Subcutaneous adipose tissue (tissue), 4 donors: ENCODE data around the gene PSMB4. TPM values are rescaled to one million over a fixed set of nuclear protein-coding genes. Genes with fewer than 3 reads are reported as not detected.

Experiments
- CTCF ChIP-seq: fragments of 450-650 bp; IDR thresholded peaks from one replicate; pipeline ENCODE4 v1.5.1; 2016; ENCODE audit warnings: low read depth, mild to moderate bottlenecking, control low read depth, antibody characterized with exemption, moderate library complexity
- total RNA-seq, 4 donors: library from RNA; depleted of rRNA; stranded (reverse); fragments of >200 nt; gene quantifications; one replicate each; pipeline ENCODE4 v1.1.0, GENCODE V29; 2016

PSMB4 gene
- total RNA-seq, 4 donors from 2014 or later = 197 to 298 (median 246) TPM

- no peak for TF ChIP-seq CTCF
These were observed 31.5 kb upstream of the PSMB4 start for GRCh38 chr1:151367658-151368392.

GRCh38 chr1:151368393-151369301 lies 30.7 kb upstream of the PSMB4 start:
- TF ChIP-seq CTCF = no peak

GRCh38 chr1:151369302-151369610 lies 30.1 kb upstream of the PSMB4 start:
- TF ChIP-seq CTCF = no peak

GRCh38 chr1:151369621-151370048 lies 29.7 kb upstream of the PSMB4 start:
- TF ChIP-seq CTCF = no peak

GRCh38 chr1:151370211-151370911 lies 29.0 kb upstream of the PSMB4 start:
- TF ChIP-seq CTCF = no peak

GRCh38 chr1:151371370-151372057 lies 27.9 kb upstream of the PSMB4 start:
- TF ChIP-seq CTCF = no peak
